Stimulated activated CD4-positive, alpha-beta T cell treated with anti-CD3 and anti-CD28 coated beads, TNF-alpha, amount 100 ng/mL, for 1 hour (primary cell): Measurements from ENCODE around the gene SHROOM4.

Experiments used
- DNase-seq, 3 donors: peaks; one replicate each; pipeline ENCODE4 v3.0.0-alpha.2; 2020; ENCODE audit warnings: low read depth in 3 of 3, low spot score in 1 of 3

Gene SHROOM4

DNA sequence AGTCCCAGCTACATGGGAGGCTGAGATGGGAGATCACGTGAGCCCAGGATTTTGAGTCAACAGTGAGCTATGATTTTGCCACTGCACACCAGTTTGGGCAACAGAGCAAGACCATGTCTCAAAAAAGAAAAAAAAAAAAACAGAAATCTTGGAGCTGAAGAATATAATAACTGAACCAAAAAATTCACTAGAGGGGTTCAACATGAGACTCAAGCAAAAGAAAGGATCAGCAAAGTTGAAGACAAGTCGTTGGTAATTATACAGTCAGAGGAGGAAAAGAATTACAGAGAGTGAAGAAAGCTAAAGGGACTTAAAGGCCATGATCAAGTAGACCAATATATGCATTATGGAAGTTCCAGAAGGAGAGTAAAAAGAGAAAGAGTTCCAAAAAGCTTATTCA lies 26.9 kb downstream of the SHROOM4 start:
- no peak for DNase-seq

DNA sequence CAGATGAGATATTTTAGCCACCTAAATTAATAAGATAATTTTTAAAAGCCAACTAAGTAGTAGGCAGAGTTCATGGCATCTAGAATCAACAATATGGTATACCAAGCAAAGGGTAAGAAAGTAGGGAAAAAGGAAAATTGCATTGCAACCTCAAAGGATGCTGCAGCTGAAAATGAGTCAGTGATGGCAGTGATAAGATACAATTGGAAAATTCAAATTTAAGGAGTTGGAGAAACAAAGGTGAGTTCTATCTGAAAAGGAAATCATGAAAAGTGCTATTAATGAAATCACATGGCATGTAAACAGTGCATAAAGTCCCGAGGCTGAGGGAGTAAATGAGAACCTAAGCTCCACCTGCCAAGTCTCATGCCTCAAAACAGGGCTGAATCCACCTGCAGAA lies 33.9 kb downstream of the SHROOM4 start:
- DNase-seq, result no peak

DNA sequence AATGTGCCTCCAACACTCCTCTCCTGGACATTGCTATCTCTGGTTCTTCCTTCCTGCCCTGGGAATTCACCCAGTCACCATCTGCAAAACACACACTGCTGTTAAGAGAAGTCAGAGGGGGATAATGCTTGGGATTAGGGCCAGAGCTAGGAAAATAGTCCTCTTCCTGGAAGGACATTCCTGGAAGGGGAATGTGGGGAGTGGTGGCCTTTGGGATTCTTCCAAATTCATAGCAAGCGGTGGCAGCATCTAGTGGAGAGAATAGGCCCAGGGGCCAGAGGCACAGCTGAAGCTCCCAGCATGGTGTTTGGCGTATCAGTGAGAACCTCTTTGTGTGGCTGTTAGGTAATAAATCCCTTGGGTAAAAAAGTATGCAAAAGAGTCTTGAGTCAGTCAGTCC lies 34.3 kb downstream of the SHROOM4 start:
- DNase-seq, result no peak

DNA sequence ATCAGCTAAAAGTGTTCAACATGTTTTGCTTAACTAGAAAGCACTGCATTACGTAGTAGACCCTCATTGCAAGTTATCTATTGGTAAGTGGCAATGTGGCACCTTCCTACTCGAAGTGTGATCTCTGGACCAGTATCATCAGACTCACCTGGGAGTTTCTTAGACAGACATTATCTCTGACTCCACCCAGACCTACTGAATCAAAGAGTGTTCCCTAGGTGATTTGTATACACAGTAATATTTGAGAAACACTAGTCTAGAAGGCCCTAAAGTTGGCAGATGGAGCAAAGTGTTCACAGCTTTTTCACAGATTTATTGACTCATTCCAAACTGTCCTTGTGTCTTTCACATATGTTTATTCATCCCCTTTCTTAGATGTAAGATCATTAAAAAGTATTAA lies 35.7 kb downstream of the SHROOM4 start:
- no peak for DNase-seq

DNA sequence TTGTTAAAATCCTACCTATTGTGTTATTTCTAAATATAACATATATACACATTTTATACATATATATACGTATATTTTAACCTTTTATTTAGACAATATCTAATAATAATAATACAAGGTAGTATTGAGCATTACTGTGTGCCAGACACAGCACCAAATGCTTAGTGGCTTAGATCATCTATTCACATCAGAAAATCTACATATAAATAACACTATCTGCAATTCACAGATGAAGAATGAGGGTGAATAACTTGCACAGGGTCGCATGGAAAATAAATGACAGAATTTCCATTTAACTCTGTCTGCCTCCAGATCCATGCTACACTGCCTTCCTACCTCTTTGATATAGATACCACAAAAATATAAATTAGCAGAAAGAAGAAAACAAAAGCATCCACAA lies 37.7 kb downstream of the SHROOM4 start:
- DNase-seq, result no peak

DNA sequence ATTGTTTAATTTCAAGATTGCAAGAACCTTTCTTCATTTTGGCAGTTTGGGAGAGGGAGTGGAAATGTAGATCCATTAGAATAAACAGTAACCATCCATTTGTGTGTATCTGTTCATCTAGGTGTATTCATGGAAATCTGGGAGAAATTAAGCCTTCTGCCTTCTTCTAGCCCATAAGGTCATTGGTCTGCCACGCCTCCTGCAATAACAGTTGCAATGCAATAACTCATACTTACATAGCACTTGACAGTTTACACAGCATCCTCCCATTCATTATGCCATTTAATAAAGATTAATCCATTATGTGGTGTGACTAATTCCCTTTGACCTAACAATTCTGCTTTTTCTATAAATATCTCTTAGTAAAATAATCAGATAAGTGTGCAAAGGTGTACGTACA lies 42.6 kb downstream of the SHROOM4 start:
- no peak for DNase-seq

DNA sequence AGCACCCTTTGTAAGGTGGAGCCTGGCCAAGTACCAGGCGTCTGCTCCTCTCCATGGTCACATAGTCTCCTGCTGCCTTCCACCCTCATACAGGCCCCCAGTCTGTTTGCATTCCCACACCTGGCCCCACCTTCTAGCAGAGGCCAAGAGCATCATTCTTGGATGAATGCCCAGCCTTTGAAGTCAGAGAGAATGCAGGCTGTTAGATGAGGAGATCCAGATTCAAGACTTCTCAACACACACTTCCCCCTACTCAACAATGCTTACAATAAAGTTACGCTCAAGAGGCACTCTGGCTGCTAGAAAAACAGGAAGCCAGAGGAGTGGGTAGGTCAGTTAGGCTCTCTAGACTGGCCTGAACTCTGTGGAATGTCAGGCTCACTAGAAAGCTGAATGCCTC lies 43.3 kb downstream of the SHROOM4 start:
- no peak for DNase-seq

DNA sequence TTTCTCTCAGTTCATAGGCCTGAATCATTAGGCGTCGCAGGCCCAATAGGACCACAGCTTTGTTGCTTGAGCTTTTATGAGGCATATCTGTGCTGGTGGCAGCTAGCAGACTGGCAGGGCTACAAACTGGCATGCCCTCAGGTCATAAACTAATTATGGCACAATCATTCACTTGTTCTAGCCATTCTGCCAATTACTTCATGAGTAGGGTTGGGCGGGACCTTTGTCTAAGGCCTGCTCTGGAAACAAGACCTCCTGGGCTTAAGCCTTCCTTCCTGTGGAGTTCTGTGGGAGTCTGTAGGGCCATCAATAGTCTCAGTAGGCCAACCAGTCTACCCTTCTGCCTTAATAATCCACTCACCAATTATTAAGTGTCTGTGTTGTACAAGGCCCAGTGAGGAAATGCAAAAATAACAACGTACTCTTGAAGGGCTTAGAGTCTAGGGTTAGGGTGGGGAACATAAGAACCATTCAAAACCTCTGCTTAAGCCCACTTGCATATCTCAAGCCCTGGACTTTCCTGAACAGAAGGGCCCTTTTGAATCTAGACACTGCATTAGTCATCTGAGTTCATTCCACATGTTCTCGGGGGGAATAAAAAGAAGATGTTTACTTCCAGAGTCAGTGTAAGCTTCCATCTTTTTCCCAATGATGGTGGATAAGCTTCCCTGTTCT lies 44.5 kb downstream of the SHROOM4 start:
- no peak for DNase-seq

DNA sequence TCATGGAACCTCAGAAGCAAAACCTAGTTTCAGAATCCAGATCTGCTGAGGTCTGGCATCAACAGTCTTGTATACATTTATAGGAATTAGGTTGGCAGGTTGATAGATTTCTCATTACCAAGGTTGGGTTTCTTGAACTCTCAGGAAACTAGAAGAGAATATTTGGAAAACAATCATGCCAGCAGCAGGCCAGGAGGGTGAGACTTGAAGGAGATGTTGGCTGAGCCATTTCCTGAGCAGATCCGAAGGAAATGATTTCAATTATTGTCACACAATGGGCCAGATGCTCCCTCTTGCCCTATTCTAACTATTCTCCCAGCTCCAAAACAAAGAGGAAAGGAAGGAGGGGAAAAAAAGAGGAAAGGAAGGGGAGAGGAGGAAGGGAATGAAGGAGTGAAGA lies 45.2 kb downstream of the SHROOM4 start:
- no peak for DNase-seq

DNA sequence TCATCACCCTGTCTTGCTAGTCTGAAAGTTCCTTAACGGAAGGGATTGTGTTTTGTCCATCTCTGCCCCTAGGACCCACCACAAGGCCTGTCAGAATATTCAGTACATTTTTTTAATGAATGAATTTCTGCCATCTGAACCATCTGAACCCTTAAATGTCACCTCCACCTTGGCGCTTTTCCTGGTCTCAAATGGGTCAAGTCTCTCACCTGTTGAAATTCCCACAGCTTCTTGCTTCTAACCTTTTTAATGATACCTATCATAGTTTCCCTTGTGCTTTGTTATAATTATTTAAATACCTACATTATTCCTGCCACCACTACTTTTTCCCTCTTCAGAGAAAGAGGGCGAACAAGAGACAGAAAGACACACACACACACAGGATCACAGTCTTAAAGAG lies 48.0 kb downstream of the SHROOM4 start:
- DNase-seq, result no peak

DNA sequence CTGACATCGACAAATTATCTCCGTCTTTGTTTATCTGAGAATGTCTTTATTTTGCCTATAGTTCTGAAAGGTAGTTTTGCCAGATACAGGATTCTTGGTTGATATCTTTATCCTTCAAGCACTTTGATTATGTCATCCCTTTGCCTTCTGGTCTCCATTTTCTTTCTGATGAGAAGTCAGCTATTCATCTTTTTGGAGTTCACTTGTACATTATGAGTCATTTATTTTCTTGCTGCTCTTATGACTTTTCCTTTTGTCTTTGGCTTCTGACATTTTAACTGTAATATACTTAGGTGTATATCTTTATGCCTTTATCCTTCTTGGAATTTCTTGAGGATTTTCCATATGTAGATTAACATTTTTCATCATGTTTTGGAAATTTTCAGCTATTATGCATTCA lies 51.4 kb downstream of the SHROOM4 start:
- DNase-seq, result no peak

DNA sequence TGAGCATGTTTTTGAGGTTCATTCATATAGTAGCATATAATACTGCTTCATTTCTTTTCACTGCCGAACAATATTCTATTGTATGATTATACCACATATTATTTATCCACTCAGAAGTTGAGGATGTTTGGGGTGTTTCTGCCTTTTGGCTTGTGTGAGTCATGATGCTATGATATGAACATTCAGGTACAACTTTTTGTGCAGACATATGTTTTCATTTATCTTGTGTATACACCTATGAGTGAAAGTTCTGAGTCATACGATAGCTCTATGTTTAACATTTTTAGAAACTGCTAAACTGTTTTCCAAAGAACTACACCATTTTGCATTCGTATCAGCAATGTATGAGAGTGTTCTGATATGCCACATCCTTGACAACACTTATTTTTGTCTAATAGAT lies 57.7 kb downstream of the SHROOM4 start:
- DNase-seq, result no peak

DNA sequence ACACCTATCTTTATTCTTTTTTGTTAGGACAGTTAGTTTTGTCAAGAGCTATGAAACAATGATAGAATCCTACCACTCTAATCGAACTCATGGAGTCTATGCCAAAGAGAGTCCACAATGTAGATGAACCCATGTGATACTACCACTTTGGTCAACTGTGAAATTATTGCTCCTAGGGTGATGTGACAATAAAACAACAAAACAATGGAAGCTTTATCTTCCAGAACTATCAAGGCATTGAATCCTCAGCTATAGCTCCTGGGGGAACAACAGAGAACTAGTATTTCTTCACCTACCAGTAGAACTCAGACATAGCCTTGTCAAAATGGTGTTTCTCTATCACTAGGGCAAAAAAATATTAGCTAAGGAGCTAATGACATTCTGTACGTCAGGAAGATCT lies 62.9 kb downstream of the SHROOM4 start:
- DNase-seq, result no peak

DNA sequence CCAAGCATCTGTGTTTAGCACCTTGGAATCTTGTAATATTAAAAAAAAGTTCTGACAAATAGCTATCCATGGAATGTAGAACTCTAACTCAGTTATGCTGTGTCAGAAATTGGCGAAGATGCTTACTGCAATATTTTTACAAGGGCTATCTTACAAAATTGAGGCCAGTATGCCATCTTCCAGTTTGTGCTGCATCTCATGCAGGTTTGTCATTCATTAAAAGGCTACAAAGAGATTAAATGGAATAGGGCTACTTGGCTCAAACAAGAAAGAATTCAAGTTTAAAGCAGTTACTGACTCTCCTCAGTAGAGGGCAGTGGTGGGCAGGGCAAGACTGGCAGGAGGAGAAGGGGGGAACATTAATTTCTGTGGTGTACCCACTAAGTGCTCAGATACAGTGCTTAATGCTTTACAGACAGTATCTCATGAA lies 66.5 kb downstream of the SHROOM4 start:
- DNase-seq, result no peak

DNA sequence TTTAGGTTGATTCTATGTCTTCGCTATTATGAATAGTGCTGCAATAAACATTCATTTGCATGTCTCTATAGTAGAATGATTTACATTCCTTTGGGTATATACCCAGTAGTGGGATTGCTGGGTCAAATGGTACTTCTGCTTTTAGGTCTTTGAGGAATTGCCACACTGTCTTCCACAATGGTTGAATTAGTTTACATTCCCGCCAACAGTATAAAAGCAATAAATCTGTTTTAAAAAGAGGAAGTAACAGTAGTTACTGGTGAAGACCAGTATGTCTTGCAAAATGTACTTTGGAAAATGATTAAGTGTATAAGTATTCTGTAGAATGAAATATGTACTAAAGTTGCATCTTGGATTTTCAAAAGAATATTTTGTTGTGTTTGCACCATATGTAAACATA lies 77.3 kb downstream of the SHROOM4 start:
- no peak for DNase-seq

DNA sequence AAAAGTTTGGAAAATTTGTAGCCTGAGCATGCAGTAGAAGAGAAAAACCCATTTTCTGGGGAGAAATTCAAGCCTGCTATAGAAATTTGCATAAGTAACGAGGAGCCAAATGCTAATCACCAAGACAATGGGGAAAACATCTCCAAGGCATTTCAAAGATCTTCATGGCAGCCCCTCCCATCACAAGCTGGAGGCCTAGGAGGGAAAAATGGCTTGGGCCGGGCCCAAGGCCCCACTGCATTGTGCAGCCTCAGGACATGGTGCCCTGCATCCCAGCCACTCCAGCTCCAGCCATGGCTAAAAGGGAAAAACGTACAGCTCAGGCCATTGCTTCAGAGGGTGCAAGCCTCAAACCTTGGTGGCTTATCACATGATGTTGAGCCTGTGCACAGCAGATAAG lies 87.7 kb downstream of the SHROOM4 start:
- no peak for DNase-seq

DNA sequence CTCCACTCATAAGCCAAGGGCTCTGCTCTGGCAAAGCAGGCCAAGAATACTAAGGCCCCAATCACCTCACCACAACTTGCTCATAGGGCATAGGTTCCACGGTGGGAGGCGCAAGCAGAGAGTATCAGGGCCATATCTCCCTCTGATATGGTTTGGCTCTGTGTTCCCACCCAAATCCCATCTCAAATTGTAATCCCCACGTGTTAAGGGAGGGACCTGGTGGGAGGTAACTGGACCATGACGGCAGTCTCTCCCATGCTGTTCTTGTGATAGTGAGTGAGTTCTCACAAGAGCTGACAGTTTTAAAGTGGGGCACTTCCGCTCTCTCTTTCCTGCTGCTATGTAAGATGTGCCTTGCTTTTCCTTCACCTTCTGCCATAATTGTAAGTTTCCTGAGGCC lies 88.7 kb downstream of the SHROOM4 start:
- no peak for DNase-seq

DNA sequence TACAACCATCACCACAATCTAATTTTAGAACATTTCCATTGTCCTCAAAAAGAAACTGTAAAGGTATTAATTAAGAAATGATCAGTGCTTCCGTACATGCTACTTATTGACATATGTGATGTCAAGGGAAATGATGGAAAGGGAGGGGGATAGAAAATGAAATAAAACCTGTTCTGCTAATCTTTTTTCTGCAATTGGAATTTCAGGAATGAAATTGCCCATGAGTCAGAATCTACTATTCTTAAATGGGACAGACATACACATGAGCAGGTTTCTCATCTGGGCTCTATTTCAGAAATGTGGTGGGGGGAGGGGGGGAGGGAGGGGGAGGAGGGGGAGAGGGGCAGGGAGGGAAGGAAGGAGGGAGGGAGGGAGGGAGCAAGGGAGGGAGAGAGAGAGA lies 91.0 kb downstream of the SHROOM4 start:
- no peak for DNase-seq

DNA sequence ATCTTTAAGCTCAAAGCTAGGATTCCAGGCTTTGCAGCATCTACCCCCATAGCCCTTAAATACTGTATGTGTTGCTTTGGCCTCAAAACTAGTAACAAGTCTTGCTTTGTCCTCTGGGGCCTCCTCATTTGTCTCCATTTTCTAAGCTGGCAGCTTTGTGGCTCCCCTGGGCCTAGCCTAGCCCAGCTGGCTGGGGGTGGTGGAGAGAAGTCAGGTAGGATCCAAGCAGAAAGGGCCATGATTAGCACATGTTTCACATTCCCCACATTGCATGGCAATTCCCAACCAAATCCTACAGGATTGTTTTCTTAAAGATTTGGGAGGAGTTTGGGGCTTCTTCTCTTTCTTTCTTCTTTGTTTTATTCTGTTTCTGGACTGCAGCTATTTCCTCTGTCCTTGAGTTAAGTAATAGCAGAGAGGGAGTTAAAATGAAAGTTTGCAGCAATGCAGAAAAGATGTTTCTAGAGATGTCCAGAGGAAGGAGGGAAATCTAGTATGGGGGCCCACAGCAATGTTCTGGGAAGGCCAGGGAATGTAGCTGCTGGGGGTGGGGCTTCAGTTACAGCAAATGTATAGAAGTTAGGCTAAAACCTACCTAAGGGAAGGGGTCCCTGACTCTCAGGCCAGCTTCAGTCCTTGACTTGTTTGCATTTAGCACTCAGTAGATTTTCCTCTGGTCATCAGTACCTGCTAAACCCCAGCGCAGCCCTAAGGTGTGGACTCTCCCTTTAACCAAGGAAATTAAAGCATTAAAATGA lies 92.1 kb downstream of the SHROOM4 start:
- no peak for DNase-seq

DNA sequence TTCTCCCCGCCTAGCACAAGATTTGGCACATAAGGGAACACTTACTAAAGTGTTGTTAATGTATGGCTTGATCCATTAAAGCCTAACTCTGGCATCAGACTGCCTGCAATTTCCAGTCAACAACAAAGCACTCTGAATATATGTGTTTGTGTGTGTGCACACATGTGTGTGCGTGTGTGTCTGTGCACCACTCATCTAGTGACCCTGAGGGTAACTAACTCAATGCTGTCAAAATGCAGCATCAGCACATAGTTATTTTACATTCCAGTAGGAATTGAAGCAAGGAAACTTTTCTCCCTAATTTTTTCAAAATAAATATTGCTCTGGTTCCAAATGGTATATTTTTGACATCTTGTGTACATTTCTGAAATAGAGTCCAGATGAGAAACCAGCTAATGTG lies 94.4 kb downstream of the SHROOM4 start:
- no peak for DNase-seq

DNA sequence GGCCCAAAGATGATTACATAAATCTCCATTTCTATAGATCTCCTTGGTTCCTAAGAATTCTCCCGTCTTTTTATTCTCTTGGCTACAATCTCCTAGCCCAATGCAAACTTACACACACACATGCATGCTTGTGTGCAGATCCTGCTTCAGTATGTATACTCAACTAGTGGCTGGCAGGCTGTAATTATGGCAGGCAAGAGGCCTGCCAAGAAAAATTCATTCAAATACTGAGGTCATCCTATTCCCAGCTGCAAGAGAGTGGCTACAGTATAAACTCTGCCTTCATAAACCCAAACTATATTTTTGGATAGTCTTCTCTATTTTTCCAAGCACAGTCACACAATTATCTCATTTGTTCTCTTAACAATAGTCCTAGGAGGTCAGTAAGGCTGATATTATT lies 95.2 kb downstream of the SHROOM4 start:
- no peak for DNase-seq

DNA sequence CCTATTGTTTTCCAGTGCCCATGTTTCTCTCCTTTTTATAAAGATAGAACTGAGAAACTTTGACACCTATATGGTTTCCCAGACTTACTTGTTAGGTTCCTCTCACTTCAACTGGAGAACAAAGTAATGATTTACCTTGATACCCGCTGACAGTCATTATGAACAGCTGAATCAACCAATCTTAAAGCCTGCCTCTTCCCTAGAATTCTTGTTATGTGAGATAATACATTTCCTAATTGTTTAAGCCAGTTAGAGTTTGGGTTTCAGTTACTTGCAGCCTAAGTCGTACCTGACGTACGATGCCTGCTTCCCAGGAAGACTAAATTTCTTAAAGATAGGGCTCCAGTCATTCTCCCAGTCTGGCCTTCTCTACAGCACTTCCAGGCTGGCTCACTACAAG lies 97.3 kb downstream of the SHROOM4 start:
- no peak for DNase-seq

DNA sequence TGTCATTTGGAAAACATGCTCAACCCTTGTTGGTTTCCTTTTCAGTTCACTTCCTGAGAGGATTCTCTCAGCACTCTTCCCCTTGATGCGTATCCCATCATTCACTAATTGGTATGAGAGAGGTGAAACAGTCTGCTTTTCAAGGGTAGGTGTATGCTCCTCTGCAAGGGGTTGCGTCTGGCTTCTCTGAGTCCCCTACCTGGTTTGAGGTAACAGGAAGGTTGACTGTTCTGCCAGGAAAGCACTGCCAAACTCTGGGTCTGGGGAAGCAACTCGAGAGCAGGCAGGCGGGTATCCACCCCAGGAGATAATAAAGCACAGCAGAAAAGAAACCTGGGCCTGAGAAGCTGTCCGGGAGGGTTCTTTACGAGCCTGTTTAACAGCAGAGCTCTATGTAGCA lies 101.2 kb downstream of the SHROOM4 start:
- no peak for DNase-seq
